Stimulated activated CD4-positive, alpha-beta T cell treated with anti-CD3 and anti-CD28 coated beads, Interleukin-1b, Interleukin-23, amount 100 ng/mL, for 4 hours (primary cell): Measurements from ENCODE around the gene BEND4.

ENCODE experiments used
- DNase-seq, 2 donors: peaks; one replicate each; pipeline ENCODE4 v3.0.0-alpha.2; 2020; ENCODE audit warnings: low read depth in 2 of 2

BEND4 gene

GRCh38 chr4:42104521-42104920 lies 47.9 kb downstream of the BEND4 start:
- no peak for DNase-seq

GRCh38 chr4:42101446-42101975 lies 50.9 kb downstream of the BEND4 start:
- no peak for DNase-seq

- DNase-seq = no peak
Observed at GRCh38 chr4:42088386-42088785, 64.1 kb downstream of the BEND4 start.

DNA sequence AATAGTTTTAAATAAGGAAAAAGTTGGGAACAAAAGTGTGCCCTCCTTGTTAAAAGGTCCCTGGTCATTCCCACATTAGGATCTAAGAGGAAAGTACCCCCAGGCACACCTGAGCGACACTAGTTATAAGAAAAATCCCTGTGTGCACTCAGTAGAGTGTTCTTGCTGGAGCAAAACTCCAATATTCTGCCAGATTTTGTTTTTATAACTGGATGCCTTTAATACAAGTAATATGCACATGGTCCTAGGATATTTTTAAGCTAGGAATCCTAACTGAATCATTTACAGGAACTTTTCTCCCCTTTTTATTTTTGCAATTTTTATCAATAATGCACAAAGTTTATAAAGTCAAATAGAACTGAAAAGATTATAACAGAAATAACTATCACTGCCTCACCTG lies 68.6 kb downstream of the BEND4 start:
- DNase-seq = no peak

GRCh38 chr4:42080306-42080705 lies 72.1 kb downstream of the BEND4 start:
- DNase-seq = no peak

DNA sequence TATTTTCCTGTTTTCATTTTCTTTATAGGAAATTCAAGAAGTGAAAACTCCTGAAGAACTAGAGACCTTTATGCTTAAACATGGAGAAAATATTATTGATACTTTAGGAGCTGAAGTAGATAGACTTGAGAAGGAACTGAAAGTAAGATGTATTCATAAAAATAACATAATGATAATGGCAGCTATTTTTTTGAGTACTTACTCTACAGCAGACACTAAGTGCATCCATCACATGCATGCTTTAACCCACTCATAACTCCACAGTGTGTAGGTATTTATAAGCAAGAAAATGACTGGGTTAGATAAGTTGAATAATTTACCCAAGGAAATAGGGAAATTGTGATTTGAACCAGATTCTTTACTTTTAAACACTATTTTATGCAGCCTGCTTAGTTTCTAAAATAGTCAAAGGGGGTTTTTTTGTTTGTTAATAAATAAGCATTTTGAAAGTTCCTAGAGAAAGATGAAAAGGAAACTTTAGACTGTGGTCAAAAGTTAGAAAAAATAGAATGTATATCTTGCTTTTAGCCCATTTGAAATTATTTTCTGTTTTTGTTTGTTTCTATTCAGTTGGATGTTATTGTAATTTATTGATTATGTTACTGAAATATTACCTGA lies 74.2 kb downstream of the BEND4 start:
- DNase-seq = no peak

- no peak for DNase-seq
Observed at GRCh38 chr4:42074294-42074693, 78.2 kb downstream of the BEND4 start.

DNA sequence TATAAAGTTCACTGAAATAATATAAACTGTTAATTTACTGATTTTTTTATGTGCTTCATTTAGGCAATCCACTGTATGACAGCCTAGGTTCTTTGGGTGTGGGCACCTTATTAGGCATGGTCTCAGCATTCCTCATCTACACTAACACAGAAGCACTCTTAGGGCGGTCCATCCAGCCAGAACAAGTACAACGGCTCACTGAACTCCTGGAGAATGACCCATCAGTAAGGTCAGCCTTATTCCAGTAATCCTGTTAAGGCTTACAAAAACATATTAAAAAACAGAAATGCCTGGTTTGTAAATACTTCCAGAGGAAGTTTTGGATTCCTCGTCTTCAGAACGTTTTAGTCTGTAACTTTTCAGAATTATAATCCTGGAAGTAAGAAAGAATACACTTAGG lies 82.0 kb downstream of the BEND4 start:
- no peak for DNase-seq

- DNase-seq = no peak
Observed at GRCh38 chr4:42067264-42067663, 85.2 kb downstream of the BEND4 start.

DNA sequence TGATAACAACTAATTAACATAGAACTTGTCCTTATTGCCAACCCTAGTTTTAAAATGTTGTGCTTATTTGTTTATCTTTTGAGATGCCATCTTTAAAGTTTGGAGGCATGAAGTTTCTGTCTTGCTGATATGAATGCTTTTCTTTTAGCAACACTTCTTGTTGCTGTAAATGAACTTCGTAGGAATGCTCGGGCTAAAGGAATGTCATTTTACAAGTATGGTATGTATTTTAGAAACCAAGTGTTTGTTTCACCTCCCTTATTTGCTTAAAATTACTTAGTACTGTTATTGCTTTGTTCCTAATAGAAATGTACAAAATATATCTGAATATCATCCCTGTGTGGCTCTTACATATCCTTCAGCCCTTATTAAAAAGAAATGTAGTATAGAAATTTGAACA lies 86.1 kb downstream of the BEND4 start:
- DNase-seq = no peak
